Loucy (cell line): ENCODE measurements around the gene LARP4B.

ENCODE experiments used
- CTCF ChIP-seq: fragments of 200-600 bp; sonication (generic); conservative IDR thresholded peaks from 2 replicates; pipeline ENCODE4 v1.5.1; 2014; ENCODE audit warnings: mild to moderate bottlenecking, antibody characterized with exemption, low read length
- EZH2phosphoT487 ChIP-seq: fragments of 200-600 bp; IDR thresholded peaks from 2 replicates; pipeline ENCODE4 v1.6.1; 2018; ENCODE audit warnings: antibody characterized with exemption, mild to moderate bottlenecking, moderate library complexity, borderline replicate concordance

GRCh38 chr10:771647-772046 lies 159.9 kb downstream of the LARP4B start:
- TF ChIP-seq CTCF: no peak
- TF ChIP-seq EZH2phosphoT487: no peak
